Measurements from ENCODE around the gene DPH6. TPM values are rescaled to one million over a fixed set of nuclear protein-coding genes. Genes with fewer than 3 reads are reported as not detected.
"Not testable (repeated sequence)": the region's sequence is repeated elsewhere in the genome, so short reads cannot be mapped to it uniquely, and the experiment has no call there.

The DPH6 gene
- total RNA-seq, 3 donors from 2014 or later (not counting 1 experiment from before 2014, with no cell fraction given) = 10.8 to 13.3 (median 13.1) TPM

DNA sequence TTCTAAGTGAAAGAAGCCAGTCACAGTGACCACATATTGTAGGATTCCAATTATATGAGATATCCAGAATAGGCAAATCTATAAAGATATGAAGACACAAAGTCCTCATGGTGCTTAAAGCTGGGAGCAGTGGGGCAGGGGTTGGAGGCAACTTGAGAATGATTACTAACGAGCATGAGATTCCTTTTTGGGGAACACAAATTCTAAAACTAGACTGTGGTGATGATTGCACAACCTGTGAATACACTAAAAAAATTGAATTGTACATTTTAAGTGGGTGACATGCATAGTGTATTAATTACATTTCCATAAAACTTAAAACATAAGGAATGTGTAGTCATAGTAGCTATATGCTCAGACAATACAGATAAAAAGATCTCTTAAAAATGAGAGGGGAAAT lies 103.2 kb downstream of the DPH6 start:
- Histone ChIP-seq H3K27ac (ENCODE audit: low read length) (no peak overlapping the region), H3K27me3 (ENCODE audit: control insufficient read depth, insufficient read depth, low read length) (no peaks in the 10 kb centered on the region), H3K36me3 (ENCODE audit: control insufficient read depth, insufficient read depth, low read length) (no peaks in the 10 kb centered on the region), H3K9me3 (ENCODE audit: control insufficient read depth, insufficient read depth, low read length) (no peaks in the 10 kb centered on the region), H3K4me1 (ENCODE audit: control insufficient read depth, insufficient read depth, low read length) (no peaks in the 10 kb centered on the region), H3K4me3 (ENCODE audit: low read length) (no peak overlapping the region)
- Mint-ChIP-seq H3K4me1 (no peaks in the 10 kb centered on the region), H3K27me3 (ENCODE audit: low read depth in 2 of 2) (no peaks in the 10 kb centered on the region), H3K36me3 (peaks cover 8% of the 10 kb centered on the region), H3K4me3 (no peak overlapping the region), H3K9me3 (no peaks in the 10 kb centered on the region), H3K27ac (no peak overlapping the region)
- DNase-seq (no peak), ATAC-seq (no peak)
- intact Hi-C loops (cut with micrococcal nuclease) = no loop called here
- TF ChIP-seq, protein P1, sequence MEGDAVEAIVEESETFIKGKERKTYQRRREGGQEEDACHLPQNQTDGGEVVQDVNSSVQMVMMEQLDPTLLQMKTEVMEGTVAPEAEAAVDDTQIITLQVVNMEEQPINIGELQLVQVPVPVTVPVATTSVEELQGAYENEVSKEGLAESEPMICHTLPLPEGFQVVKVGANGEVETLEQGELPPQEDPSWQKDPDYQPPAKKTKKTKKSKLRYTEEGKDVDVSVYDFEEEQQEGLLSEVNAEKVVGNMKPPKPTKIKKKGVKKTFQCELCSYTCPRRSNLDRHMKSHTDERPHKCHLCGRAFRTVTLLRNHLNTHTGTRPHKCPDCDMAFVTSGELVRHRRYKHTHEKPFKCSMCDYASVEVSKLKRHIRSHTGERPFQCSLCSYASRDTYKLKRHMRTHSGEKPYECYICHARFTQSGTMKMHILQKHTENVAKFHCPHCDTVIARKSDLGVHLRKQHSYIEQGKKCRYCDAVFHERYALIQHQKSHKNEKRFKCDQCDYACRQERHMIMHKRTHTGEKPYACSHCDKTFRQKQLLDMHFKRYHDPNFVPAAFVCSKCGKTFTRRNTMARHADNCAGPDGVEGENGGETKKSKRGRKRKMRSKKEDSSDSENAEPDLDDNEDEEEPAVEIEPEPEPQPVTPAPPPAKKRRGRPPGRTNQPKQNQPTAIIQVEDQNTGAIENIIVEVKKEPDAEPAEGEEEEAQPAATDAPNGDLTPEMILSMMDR (IDR thresholded peaks at IDR 0.05) = no peak
- WGBS (ENCODE audit: insufficient coverage) = 73% methylated on average over 1 of the region's 1 CpG

DNA sequence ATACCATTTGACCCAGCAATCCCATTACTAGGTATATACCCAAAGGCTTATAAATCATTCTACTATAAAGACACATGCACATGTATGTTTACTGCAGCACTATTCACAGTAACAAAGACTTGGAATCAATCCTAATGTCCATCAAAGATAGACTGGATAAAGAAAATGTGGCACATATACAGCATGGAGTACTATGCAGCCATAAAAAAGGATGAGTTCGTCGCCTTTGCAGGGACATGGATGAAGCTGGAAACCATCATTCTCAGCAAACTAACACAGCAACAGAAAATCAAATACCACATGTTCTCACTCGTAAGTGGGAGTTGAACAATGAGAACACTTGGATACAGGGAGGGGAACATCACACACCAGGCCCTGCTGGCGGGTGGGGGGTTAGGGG lies 104.7 kb downstream of the DPH6 start:
- intact Hi-C loops (cut with micrococcal nuclease); H3K4me1 ChIP-seq (ENCODE audit: control insufficient read depth, insufficient read depth, low read length); H3K4me1 Mint-ChIP-seq; H3K27ac ChIP-seq (ENCODE audit: low read length); DNase-seq; H3K4me3 Mint-ChIP-seq; H3K27me3 ChIP-seq (ENCODE audit: control insufficient read depth, insufficient read depth, low read length); ATAC-seq; H3K9me3 ChIP-seq (ENCODE audit: control insufficient read depth, insufficient read depth, low read length); H3K36me3 ChIP-seq (ENCODE audit: control insufficient read depth, insufficient read depth, low read length); H3K9me3 Mint-ChIP-seq; H3K36me3 Mint-ChIP-seq; H3K4me3 ChIP-seq (ENCODE audit: low read length); H3K27me3 Mint-ChIP-seq (ENCODE audit: low read depth in 2 of 2); H3K27ac Mint-ChIP-seq: not testable (repeated sequence)
- WGBS (ENCODE audit: insufficient coverage) = 100% methylated on average over 3 of the region's 4 CpGs

DNA sequence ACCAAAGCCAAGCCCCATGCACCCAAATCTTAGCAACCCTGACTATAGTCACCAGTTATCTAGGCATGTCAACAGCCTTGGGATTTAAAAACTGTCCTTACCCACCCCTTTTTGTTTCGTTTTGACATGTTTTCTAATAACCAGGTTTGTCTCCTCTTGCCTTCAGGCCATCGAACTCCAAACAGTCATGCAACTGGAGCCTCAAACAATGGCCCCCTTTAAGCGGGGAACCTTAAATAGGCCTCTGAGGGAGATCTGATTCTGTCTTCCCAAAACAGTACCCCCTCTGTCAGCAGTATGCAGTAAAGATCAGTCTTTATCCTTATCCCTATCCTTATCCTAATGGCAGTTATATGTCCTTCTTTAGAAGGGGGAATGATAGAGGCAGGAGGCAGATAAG lies 105.7 kb downstream of the DPH6 start:
- 90% methylated on average over 3 of the region's 3 CpGs for WGBS (ENCODE audit: insufficient coverage)
- no peak overlapping the region for H3K27ac Mint-ChIP-seq
- intact Hi-C loops (cut with micrococcal nuclease) = no loop called here

DNA sequence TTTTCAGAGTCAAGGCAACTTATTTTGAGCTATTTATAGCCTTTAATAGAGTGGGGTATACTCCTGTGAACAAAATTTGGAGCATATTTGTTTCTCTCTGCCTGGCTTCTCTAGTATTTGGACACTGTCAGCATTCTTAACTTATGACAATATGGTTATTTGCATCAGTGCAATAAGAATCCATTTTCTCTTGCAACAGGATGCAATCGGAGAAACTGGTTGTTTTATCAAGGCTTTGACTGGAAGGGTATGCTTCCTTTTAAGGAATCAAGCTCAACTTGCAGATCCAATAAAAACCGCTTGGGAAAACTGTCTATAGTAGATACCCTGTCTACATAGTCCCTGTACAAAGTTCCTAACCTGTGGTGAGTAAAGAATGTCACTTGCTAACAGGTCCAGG lies 106.7 kb downstream of the DPH6 start:
- H3K27me3 ChIP-seq (ENCODE audit: control insufficient read depth, insufficient read depth, low read length) = no peaks in the 10 kb centered on the region
- H3K27ac Mint-ChIP-seq = no peak overlapping the region
- H3K27me3 Mint-ChIP-seq (ENCODE audit: low read depth in 2 of 2) = no peaks in the 10 kb centered on the region
- TF ChIP-seq, protein P1 (IDR thresholded peaks at IDR 0.05) = no peak
- intact Hi-C loops (cut with micrococcal nuclease) = no loop called here
- ATAC-seq (no peak), DNase-seq (no peak)
- no peaks in the 10 kb centered on the region for H3K9me3 Mint-ChIP-seq
- no peak overlapping the region for H3K27ac ChIP-seq (ENCODE audit: low read length)
- H3K36me3 Mint-ChIP-seq = peaks cover 8% of the 10 kb centered on the region
- no peaks in the 10 kb centered on the region for H3K36me3 ChIP-seq (ENCODE audit: control insufficient read depth, insufficient read depth, low read length)
- H3K9me3 ChIP-seq (ENCODE audit: control insufficient read depth, insufficient read depth, low read length) = no peaks in the 10 kb centered on the region
- no peaks in the 10 kb centered on the region for H3K4me1 Mint-ChIP-seq
- H3K4me3 ChIP-seq (ENCODE audit: low read length) = no peak overlapping the region
- WGBS (ENCODE audit: insufficient coverage) = 100% methylated on average over 1 of the region's 2 CpGs
- no peak overlapping the region for H3K4me3 Mint-ChIP-seq
- H3K4me1 ChIP-seq (ENCODE audit: control insufficient read depth, insufficient read depth, low read length) = no peaks in the 10 kb centered on the region

More for the DNA sequence above, 105.7 kb downstream of the DPH6 start:
- H3K36me3 Mint-ChIP-seq = peaks cover 8% of the 10 kb centered on the region
- no peaks in the 10 kb centered on the region for H3K9me3 ChIP-seq (ENCODE audit: control insufficient read depth, insufficient read depth, low read length)
- H3K4me1 Mint-ChIP-seq = no peaks in the 10 kb centered on the region
- H3K4me3 Mint-ChIP-seq = no peak overlapping the region
- TF ChIP-seq, protein P1 (IDR thresholded peaks at IDR 0.05) = no peak
- no peak for ATAC-seq
- no peaks in the 10 kb centered on the region for H3K27me3 Mint-ChIP-seq (ENCODE audit: low read depth in 2 of 2)
- DNase-seq = no peak
- no peaks in the 10 kb centered on the region for H3K4me1 ChIP-seq (ENCODE audit: control insufficient read depth, insufficient read depth, low read length)
- no peaks in the 10 kb centered on the region for H3K27me3 ChIP-seq (ENCODE audit: control insufficient read depth, insufficient read depth, low read length)
- no peak overlapping the region for H3K4me3 ChIP-seq (ENCODE audit: low read length)
- H3K27ac ChIP-seq (ENCODE audit: low read length) = no peak overlapping the region
- no peaks in the 10 kb centered on the region for H3K9me3 Mint-ChIP-seq
- no peaks in the 10 kb centered on the region for H3K36me3 ChIP-seq (ENCODE audit: control insufficient read depth, insufficient read depth, low read length)
